GM18505 (cell line): ENCODE results near the gene SAMD11.
"Not testable (repeated sequence)": the region's sequence is repeated elsewhere in the genome, so short reads cannot be mapped to it uniquely, and the experiment has no call there.

Experiments used
- ATAC-seq: cut with Tn5 transposase; IDR thresholded peaks from one replicate; pipeline ENCODE4 v1.9.1; 2021; ENCODE audit not compliant: unreplicated experiment
- POLR2A ChIP-seq: IDR thresholded peaks from 4 replicates; pipeline ENCODE4 v1.6.1; 2011; ENCODE audit warnings: borderline replicate concordance; ENCODE audit not compliant: insufficient read depth, insufficient read length; ENCODE audit errors: extremely low read depth

The SAMD11 gene

DNA sequence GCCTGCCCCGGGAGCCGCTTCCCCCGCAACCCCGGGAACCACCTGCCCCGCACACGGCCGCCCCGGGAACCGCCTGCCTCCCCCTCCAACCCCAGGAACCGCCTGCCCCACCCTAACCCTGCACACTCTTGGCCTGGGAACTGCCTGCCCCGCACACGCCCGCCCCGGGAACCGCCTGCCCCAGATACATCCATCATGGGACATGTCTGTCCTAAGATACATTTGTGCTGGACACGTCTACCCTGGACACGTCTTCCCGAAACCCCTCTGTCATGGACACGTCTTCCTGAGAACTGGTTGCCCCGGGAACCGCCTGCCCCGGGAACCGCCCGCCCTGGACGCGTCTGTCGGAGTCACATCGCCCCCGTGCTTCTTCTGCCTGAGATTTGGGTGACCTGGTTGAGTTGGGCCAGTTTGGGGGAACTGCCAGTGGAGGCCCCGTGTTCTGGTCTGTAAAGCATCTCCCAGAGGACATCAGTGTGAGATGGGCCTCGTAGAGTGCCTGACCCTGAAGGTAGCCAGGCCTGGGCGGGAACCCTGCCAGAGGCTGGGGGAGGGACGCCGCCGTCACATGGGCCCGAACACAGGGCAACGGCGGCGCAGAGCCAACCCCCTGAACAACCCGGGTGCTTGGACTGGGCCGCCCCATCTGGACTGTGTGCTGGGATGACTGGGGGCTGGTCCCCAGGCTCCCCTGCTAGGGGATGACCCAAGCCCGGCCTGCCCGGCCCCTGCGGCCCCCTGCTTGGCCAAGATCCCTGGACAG lies 54.5 kb downstream of the SAMD11 start:
- TF ChIP-seq POLR2A = no peak
- ATAC-seq = no peak

DNA sequence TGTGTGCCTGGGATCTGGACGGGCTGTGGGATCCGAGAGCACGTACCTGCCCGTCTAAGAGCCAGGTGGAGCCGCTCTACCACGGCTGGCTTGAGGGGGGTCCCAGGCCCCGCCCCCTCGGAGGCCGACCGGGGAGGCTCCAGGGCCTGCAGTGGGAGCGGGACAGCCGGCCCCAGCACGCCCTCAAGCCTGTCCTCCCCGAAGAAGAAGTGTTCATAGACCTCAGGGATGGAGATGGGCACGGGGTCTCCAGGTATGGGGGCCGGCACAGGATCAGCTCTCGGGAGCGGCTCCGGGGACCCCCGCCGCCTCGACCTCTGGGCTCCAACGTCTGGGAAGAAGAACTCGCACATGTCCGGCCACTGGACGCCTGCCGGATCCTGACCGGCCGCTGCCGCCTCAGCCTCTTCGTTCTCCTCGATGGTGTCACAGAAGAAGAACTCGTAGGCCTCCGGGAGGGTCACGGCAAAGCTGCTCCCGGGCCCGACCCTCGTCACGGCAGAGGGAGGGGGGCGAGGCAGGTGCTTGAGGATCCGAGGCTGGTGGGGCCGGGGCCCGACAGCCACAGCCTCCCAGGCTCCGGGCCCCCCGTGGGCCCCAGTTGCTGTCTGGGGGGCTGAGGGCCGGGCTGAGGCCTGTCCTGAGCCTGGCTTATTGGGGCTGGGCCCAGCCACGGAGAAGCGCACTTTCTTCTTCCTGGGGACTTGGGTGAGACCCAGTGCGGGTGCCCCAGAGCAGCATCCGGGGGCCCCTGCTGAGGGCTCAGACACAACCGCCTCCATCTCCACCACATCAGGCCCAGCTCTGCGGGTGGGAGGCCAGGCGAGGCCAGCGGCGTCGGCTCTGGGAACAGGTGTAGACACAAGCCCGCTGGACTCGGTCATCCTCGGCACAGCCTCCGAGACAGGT lies 55.4 kb downstream of the SAMD11 start:
- TF ChIP-seq POLR2A = no peak
- ATAC-seq = no peak

DNA sequence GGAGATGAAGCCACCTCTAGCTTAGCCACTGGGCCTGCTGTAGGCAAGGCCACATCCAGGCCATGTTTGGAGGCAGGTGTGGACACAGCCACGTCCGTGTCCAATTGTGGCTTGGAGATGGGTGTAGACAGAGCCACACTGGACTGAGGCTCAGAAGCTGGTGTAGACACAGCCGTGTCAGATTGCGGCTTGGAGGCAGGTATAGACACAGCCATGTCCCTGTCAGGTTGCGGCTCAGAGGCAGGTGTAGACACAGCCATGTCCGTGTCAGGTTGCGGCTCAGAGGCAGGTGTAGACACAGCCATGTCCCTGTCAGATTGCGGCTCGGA lies 56.0 kb downstream of the SAMD11 start:
- ATAC-seq = no peak
- no peak for TF ChIP-seq POLR2A

DNA sequence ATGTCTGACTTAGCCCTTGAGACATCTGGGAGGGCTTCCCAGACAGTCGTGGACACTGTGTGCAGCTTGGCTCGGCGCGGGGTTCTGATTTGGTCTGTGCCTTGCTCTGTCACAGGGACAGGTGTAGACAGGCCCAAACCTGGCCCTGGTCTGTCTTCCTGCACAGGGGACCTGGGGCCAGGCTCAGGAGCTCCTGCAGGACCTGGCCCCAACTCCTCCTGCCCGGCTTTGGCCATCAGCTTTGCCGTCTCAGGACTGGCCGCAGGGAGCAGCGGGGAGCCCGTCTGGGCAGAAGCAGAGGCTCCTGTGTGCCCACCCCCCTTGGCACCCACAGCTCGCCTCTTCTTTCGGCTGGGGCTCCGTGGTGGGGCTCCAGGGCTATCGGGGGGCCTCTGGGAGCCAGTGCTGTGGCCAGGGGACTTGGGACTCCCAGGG lies 56.4 kb downstream of the SAMD11 start:
- ATAC-seq = no peak
- no peak for TF ChIP-seq POLR2A

DNA sequence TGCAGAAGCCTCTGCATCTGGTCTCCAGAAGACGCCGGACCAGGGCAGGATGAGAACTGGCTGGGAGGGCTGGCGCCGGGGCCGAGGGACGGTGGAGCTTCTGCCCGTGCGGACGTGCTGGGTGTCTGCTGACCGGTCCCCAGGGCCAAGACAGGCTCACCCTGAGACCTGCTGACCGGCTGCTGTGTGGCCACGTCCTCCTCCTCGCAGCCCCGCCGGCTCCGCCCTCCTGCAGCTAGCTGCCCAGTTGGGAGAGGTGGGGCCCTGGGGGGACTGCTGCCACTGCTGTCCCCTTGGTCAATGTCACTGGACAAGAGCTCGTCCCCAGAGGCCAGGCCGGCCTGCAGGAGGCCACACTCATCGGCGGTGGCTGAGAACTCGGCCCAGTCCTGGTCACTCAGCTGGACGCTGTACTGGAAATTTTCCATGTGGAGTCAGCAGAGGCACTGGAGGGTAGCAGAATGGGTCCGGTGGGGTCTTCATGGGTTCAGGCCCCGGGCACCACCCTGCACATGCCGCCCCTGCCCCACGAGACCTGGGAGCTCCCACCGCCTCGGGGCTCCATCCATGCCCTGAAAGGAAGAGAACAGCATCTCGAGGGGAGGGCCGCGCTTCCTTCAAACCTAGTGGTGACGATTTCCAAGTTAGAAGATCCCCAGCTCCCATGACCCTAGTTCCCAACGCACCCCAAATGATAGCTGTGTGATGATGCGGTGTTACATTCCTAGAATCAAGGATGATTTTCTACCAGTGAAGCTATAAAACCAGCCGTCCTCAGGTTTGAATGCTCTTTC lies 57.1 kb downstream of the SAMD11 start:
- no peak for ATAC-seq
- no peak for TF ChIP-seq POLR2A

DNA sequence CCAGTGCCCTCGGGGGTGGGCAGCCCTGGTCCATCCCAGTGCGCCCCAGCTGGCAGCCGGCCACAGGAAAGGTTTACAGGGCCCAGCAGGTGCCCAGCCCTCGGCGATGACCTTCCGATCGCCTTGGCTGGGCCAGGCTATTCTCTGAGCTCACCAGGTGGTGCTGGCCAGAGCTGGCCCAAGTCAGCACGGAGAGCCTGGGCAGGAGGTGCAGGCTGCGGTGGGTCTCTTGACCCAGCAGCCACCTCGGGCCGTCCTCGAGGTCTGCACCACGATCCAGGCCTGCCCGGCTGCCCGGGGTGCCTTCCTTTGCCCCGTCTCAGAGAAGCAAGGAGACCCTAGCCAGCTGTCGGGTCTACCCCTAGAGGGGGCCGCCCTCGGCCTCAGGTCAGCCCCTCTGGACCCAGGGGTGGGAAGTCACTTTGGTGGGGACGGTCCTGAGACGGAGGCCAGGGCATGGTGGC lies 57.8 kb downstream of the SAMD11 start:
- ATAC-seq = no peak

DNA sequence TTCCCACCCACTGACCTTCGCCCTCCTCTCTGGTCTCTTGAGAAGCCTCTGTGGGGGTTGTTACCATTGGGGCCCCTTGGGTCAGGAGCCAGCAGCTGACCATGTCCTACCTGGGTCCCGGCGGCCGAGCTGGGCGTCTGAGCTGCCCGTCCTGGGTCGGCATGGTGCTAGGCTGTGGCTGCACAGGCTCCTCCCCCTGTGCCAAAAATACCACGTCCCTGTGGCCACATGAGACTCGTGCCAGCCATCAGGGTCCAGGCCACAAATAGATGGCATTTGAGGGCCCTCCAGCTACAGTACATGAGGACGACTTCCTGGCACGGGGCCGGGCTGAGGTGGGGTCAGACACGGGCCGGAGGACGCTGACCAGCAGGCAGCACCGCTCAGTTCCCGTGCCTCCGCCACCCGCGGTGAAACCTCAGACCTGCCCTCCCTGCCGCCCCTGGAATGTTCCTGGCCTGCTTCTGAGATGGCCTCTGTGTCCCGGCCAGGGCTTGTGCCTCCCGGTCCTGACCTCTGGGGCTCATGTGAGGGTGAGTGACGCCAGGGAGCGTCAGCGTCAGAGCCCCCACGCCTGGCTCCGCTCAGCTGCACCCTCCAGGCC lies 58.3 kb downstream of the SAMD11 start, which contains the start of gene PERM1:
TSS of gene PERM1 (minus strand) at position 139 of the 604 bp plus-strand sequence. CDS start 1,064 bp downstream, outside the sequence.
- TF ChIP-seq POLR2A = no peak
- ATAC-seq = no peak

More for the DNA sequence above, 57.8 kb downstream of the SAMD11 start:
- TF ChIP-seq POLR2A = no peak

DNA sequence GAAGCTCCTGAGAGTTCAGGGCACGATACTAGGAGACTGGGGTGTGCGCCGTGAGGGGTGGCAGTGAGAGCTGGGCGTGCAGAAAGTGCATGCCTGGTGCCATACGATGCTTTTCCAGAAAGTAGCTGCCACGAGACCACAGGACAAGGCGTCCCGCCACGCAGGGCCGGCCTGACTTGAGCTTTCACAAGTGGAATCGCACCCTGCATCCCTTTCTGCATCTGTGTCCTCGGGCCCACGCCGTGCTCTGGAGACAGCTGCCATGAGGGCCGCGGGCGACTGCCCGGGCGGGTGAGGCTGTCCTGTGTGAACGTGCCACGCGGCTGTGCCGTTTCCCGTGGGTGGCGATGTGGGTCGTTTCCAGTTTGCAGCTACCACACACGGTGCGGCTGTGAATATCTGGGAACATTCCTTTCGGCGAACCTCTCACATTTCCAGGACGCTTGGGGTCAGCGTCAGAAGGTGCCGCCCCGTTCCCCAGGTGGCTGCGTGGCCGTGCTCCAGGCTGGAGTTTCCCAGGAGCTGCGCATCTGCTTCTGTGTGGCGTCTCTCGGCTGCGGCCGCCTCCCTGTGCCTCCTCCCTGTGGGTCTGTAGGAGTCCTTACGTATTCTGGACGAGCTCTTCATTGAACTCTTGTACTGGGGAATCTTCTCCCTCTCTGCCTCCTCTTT lies 59.2 kb downstream of the SAMD11 start:
- TF ChIP-seq POLR2A = no peak

DNA sequence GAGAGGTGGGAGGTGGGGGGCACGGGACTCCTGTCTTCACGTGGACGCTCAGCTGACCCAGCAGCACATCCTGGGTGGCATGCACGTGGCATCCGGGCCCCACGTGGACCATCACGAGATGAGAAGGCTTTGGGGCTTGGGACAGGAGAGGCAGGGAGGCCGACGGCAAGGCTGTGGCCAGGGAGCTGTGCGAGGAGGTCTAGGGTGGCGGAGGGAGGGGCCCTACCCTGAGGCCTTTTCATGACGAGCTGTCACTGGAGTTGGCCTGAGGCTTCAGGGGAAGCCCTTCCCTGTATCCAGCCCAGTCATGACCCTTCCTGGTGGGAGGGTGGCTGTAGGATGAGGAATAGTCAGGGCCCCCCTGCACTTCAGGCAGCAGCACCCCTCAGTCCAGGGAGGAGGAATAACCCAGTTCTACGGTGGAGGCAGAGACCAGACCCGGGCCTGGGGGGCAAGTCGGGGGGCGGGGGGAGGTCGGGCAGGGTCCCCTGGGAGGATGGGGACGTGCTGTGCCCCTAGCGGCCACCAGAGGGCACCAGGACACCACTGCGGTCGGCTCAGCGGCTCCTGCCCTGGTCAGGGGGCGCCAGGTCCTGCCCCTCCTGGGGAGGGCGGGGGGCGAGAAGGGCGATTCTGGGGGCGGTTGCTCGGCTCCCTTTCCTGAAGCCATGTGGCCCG lies 60.2 kb downstream of the SAMD11 start:
- TF ChIP-seq POLR2A = no peak
- ATAC-seq = no peak

More for the DNA sequence above, 59.2 kb downstream of the SAMD11 start:
- ATAC-seq = no peak

DNA sequence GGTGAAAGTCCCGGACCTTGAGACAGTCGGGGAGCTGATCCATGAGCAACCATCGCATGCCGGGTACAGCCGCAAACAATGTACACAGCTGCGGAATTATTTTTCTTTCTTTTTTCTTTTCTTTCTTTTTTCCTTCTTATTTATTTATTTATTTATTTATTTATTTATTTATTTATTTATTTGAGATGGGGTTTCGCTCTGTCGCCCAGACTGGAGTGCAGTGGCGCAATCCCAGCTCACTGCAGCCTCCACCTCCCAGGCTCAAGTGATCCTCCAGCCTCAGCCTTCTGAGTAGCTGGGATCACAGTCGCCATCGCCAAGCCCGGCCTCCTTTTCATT lies 60.7 kb downstream of the SAMD11 start:
- no peak for TF ChIP-seq POLR2A
- no peak for ATAC-seq

DNA sequence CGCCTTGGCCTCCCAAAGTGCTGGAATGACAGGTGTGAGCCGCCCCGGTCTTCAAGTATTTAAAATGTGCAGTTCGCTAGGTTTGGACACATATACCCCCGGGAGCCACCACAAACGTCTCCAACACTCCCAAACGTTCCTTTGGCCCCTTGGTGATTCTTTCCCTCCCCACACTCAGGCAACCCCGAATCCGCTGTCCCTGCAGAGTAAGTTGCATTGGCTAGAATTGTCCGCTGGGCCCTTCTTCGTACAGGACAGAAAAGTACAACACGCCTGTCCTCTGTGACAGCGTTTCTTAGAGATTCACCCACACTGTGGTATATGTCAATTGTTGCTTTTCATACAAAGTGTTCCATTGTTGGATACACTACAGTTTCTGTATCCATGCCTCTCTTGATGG lies 61.4 kb downstream of the SAMD11 start:
- TF ChIP-seq POLR2A = no peak

DNA sequence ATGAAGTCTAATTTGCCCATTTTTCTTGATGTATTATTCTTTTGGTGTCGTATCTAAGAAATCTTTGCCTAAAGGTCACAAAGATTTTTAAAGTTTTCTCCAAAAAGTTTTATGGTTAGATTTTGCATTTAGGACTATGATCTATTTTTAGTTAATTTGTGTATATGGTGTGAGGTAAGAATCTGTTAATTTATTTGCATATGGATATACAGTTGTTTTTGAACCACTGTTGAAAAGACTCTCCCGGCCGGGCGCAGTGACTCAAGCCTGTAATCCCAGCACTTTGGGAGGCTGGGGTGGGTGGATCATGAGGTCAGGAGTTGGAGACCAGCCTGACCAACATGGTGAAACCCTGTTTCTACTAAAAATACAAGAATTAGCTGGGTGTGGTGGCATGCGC lies 64.3 kb downstream of the SAMD11 start:
- ATAC-seq = not testable (repeated sequence)

More for the DNA sequence above, 61.4 kb downstream of the SAMD11 start:
- no peak for ATAC-seq

DNA sequence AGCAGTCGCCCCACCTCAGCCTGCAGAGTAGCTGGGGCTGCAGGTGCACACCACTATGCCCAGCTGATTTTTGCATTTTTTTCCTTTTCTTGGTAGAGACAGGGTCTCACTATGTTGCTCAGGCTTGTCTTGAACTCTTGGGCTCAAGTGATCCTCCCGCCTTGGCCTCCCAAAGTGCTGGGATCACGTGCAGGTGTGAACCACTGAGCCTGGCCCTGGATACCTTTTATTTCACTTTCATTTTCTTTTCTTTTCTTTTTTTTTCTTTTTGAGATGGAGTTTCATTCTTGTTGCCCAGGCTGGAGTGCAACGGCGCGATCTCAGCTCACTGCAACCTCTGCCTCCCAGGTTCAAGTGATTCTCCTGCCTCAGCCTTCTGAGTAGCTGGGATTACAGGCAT lies 67.6 kb downstream of the SAMD11 start:
- not testable (repeated sequence) for ATAC-seq
